ENCODE data around the gene KDM5B.

Gene KDM5B

GRCh38 chr1:202677433-202677832 lies 130.8 kb downstream of the KDM5B start:
- ChIA-PET POLR2A (no interaction called here), CTCF (no interaction called here)
- Histone ChIP-seq H3K4me3 (ENCODE audit: low read depth, low read length) (no peak overlapping the region), H3K27ac (ENCODE audit: extremely low read depth, low read depth, low read length) (no peak overlapping the region), H3K4me1 (ENCODE audit: control insufficient read depth, insufficient read depth, low read length) (no peaks in the 10 kb centered on the region), H3K36me3 (ENCODE audit: control insufficient read depth in 2 of 2, insufficient read depth in 1 of 2, low read length in 2 of 2) (no peaks in the 10 kb centered on the region), H3K9me3 (ENCODE audit: control insufficient read depth, insufficient read depth, low read depth, low read length) (no peaks in the 10 kb centered on the region)
- TF ChIP-seq ZNF221 (tag by site-specific recombination; IDR thresholded peaks at IDR 0.05; ENCODE audit: borderline replicate concordance) (no peak), BCL11A (tag by site-specific recombination; IDR thresholded peaks at IDR 0.05; ENCODE audit: low read depth) (no peak), ZNF777 (tag by site-specific recombination; IDR thresholded peaks at IDR 0.05; ENCODE audit: borderline replicate concordance) (no peak), SALL2 (tag by site-specific recombination; IDR thresholded peaks at IDR 0.05; ENCODE audit: borderline replicate concordance) (no peak), ZNF549 (tag by site-specific recombination; IDR thresholded peaks at IDR 0.05) (no peak), ZBTB48 (tag by site-specific recombination; IDR thresholded peaks at IDR 0.05) (no peak), ZNF292 (tag by site-specific recombination; IDR thresholded peaks at IDR 0.05; ENCODE audit: borderline replicate concordance, low read depth) (no peak), CTCF (tag by site-specific recombination; IDR thresholded peaks at IDR 0.05) (no peak), PATZ1 (tag by site-specific recombination; IDR thresholded peaks at IDR 0.05) (no peak), ZNF19 (tag by site-specific recombination; IDR thresholded peaks at IDR 0.05; ENCODE audit: low read depth) (no peak), SP3 (tag by site-specific recombination; IDR thresholded peaks at IDR 0.05) (no peak), ZNF114 (tag by site-specific recombination; IDR thresholded peaks at IDR 0.05) (no peak)

Measured in HEK293 (cell line).